ENCODE measurements around the gene SLC1A5.

Gene SLC1A5

DNA sequence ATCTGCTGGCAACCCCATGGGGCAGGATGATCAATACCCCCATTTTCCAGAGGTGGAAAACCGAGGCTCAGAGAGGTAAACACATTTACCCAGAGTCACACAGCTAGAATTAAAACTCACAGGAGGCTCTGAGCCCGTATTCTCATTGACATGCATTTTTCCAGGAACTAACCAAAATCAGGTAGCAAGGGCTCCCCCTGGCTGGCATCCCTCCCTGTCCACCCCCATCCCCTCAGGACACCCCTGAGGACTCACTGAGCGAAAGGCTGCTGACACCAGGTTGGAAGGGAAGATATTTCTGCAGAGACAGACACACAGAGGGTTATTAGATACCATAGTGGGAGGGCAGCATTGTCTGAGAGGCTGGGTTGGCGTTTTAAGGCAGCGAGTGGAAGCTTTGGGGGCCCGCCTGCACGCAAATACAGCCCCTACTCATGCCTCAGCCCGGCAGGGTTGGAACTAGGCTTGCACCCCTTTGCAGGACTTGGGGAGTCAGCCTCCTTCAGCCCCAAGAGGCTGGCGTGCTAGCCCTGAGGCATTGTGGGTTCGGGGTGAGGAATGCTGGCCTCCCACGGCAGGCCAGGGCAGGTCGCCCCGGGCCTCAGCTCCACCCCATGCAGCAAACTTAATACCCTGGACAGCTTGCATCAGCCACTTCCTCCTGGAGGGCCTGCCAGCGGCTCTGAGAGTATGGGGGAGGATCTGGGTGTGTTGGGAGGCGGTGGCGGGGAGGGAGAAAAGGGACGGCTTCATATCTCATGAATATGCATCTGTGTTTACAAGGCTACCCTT, 3.9 kb downstream of the SLC1A5 start (continued):
- TF ChIP-seq, protein P1, sequence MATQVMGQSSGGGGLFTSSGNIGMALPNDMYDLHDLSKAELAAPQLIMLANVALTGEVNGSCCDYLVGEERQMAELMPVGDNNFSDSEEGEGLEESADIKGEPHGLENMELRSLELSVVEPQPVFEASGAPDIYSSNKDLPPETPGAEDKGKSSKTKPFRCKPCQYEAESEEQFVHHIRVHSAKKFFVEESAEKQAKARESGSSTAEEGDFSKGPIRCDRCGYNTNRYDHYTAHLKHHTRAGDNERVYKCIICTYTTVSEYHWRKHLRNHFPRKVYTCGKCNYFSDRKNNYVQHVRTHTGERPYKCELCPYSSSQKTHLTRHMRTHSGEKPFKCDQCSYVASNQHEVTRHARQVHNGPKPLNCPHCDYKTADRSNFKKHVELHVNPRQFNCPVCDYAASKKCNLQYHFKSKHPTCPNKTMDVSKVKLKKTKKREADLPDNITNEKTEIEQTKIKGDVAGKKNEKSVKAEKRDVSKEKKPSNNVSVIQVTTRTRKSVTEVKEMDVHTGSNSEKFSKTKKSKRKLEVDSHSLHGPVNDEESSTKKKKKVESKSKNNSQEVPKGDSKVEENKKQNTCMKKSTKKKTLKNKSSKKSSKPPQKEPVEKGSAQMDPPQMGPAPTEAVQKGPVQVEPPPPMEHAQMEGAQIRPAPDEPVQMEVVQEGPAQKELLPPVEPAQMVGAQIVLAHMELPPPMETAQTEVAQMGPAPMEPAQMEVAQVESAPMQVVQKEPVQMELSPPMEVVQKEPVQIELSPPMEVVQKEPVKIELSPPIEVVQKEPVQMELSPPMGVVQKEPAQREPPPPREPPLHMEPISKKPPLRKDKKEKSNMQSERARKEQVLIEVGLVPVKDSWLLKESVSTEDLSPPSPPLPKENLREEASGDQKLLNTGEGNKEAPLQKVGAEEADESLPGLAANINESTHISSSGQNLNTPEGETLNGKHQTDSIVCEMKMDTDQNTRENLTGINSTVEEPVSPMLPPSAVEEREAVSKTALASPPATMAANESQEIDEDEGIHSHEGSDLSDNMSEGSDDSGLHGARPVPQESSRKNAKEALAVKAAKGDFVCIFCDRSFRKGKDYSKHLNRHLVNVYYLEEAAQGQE (tag by site-specific recombination; IDR thresholded peaks at IDR 0.05) = no peak
- TF ChIP-seq, protein P2, sequence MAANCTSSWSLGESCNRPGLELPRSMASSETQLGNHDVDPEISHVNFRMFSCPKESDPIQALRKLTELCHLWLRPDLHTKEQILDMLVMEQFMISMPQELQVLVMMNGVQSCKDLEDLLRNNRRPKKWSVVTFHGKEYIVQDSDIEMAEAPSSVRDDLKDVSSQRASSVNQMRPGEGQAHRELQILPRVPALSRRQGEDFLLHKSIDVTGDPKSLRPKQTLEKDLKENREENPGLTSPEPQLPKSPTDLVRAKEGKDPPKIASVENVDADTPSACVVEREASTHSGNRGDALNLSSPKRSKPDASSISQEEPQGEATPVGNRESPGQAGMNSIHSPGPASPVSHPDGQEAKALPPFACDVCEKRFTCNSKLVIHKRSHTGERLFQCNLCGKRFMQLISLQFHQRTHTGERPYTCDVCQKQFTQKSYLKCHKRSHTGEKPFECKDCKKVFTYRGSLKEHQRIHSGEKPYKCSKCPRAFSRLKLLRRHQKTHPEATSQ (tag by site-specific recombination; IDR thresholded peaks at IDR 0.05) = no peak
- TF ChIP-seq GFI1B (tag by site-specific recombination; IDR thresholded peaks at IDR 0.05) (no peak), ZNF274 (IDR thresholded peaks at IDR 0.05; ENCODE audit: low read length) (no peak), ZNF274 (tag by site-specific recombination; IDR thresholded peaks at IDR 0.05; ENCODE audit: borderline replicate concordance) (no peak), SETDB1 (IDR thresholded peaks at IDR 0.05; ENCODE audit: insufficient read length, low read length) (no peak), ZFHX2 (tag by site-specific recombination; conservative IDR thresholded peaks at IDR 0.05) (peak; percentile 91), ZNF510 (tag by site-specific recombination; IDR thresholded peaks at IDR 0.05; ENCODE audit: insufficient replicate concordance) (no peak), ZSCAN16 (tag by site-specific recombination; IDR thresholded peaks at IDR 0.05) (no peak), FEZF1 (tag by site-specific recombination; IDR thresholded peaks at IDR 0.05) (peak; percentile 45), ZNF416 (tag by site-specific recombination; IDR thresholded peaks at IDR 0.05) (no peak), ZBTB8A (tag by site-specific recombination; IDR thresholded peaks at IDR 0.05) (peak; percentile 82), ZNF114 (tag by site-specific recombination; IDR thresholded peaks at IDR 0.05) (no peak), ZNF654 (tag by site-specific recombination; IDR thresholded peaks at IDR 0.05; ENCODE audit: low read depth) (no peak), ZNF670 (tag by site-specific recombination; IDR thresholded peaks at IDR 0.05; ENCODE audit: low read depth) (no peak), ZNF677 (tag by site-specific recombination; IDR thresholded peaks at IDR 0.05) (no peak), WT1 (tag by site-specific recombination; IDR thresholded peaks at IDR 0.05) (peak; percentile 83), SCRT2 (tag by site-specific recombination; IDR thresholded peaks at IDR 0.05) (no peak), HOXC10 (CRISPR knock-in tag; IDR thresholded peaks at IDR 0.05) (no peak), ZNF544 (tag by site-specific recombination; IDR thresholded peaks at IDR 0.05) (no peak), KLF1 (tag by site-specific recombination; IDR thresholded peaks at IDR 0.05) (peak; percentile 80), ZFP69B (tag by site-specific recombination; IDR thresholded peaks at IDR 0.05) (peak; percentile 82; the same call in 1 of the 2 replicates), ZNF664 (tag by site-specific recombination; IDR thresholded peaks at IDR 0.05) (no peak)
- TF ChIP-seq, protein P3, sequence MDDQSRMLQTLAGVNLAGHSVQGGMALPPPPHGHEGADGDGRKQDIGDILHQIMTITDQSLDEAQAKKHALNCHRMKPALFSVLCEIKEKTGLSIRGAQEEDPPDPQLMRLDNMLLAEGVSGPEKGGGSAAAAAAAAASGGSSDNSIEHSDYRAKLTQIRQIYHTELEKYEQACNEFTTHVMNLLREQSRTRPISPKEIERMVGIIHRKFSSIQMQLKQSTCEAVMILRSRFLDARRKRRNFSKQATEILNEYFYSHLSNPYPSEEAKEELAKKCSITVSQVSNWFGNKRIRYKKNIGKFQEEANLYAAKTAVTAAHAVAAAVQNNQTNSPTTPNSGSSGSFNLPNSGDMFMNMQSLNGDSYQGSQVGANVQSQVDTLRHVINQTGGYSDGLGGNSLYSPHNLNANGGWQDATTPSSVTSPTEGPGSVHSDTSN (CRISPR knock-in tag; IDR thresholded peaks at IDR 0.05) = no peak
- TF ChIP-seq, protein P4, sequence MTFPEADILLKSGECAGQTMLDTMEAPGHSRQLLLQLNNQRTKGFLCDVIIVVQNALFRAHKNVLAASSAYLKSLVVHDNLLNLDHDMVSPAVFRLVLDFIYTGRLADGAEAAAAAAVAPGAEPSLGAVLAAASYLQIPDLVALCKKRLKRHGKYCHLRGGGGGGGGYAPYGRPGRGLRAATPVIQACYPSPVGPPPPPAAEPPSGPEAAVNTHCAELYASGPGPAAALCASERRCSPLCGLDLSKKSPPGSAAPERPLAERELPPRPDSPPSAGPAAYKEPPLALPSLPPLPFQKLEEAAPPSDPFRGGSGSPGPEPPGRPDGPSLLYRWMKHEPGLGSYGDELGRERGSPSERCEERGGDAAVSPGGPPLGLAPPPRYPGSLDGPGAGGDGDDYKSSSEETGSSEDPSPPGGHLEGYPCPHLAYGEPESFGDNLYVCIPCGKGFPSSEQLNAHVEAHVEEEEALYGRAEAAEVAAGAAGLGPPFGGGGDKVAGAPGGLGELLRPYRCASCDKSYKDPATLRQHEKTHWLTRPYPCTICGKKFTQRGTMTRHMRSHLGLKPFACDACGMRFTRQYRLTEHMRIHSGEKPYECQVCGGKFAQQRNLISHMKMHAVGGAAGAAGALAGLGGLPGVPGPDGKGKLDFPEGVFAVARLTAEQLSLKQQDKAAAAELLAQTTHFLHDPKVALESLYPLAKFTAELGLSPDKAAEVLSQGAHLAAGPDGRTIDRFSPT (tag by site-specific recombination; IDR thresholded peaks at IDR 0.05) = peak; percentile 60; the same call in 1 of the 2 replicates
- TF ChIP-seq, protein P5, sequence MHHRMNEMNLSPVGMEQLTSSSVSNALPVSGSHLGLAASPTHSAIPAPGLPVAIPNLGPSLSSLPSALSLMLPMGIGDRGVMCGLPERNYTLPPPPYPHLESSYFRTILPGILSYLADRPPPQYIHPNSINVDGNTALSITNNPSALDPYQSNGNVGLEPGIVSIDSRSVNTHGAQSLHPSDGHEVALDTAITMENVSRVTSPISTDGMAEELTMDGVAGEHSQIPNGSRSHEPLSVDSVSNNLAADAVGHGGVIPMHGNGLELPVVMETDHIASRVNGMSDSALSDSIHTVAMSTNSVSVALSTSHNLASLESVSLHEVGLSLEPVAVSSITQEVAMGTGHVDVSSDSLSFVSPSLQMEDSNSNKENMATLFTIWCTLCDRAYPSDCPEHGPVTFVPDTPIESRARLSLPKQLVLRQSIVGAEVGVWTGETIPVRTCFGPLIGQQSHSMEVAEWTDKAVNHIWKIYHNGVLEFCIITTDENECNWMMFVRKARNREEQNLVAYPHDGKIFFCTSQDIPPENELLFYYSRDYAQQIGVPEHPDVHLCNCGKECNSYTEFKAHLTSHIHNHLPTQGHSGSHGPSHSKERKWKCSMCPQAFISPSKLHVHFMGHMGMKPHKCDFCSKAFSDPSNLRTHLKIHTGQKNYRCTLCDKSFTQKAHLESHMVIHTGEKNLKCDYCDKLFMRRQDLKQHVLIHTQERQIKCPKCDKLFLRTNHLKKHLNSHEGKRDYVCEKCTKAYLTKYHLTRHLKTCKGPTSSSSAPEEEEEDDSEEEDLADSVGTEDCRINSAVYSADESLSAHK (tag by site-specific recombination; IDR thresholded peaks at IDR 0.05) = peak; percentile 60; the same call in 1 of the 2 replicates
- TF ChIP-seq, protein P6, sequence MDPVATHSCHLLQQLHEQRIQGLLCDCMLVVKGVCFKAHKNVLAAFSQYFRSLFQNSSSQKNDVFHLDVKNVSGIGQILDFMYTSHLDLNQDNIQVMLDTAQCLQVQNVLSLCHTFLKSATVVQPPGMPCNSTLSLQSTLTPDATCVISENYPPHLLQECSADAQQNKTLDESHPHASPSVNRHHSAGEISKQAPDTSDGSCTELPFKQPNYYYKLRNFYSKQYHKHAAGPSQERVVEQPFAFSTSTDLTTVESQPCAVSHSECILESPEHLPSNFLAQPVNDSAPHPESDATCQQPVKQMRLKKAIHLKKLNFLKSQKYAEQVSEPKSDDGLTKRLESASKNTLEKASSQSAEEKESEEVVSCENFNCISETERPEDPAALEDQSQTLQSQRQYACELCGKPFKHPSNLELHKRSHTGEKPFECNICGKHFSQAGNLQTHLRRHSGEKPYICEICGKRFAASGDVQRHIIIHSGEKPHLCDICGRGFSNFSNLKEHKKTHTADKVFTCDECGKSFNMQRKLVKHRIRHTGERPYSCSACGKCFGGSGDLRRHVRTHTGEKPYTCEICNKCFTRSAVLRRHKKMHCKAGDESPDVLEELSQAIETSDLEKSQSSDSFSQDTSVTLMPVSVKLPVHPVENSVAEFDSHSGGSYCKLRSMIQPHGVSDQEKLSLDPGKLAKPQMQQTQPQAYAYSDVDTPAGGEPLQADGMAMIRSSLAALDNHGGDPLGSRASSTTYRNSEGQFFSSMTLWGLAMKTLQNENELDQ (tag by site-specific recombination; IDR thresholded peaks at IDR 0.05; ENCODE audit: low read depth) = no peak

All from HEK293 (cell line).